BJ (cell line): ENCODE results near the gene TDP1. TPM values are rescaled to one million over a fixed set of nuclear protein-coding genes. Genes with fewer than 3 reads are reported as not detected.

ENCODE experiments used
- CTCF ChIA-PET: fragments of 350-600 bp; formaldehyde crosslinking; extraction: SDS; loops from one replicate; lab custom pipeline; 2021; ENCODE audit warnings: antibody characterized with exemption, inconsistent platforms; lab: Yijun Ruan, JAX
- POLR2A ChIA-PET: fragments of 300-600 bp; sonication (Branson Sonifier 250); formaldehyde crosslinking; extraction: SDS; loops from one replicate; lab custom pipeline; 2021; ENCODE audit warnings: antibody characterized with exemption; lab: Charles Lee
- DNase-seq: peaks from one replicate; pipeline ENCODE4 v3.0.0-alpha.2; 2011; ENCODE audit warnings: low read depth
- H3K27me3 ChIP-seq: 2 replicates; pipeline ENCODE4 v1.6.0; 2011; ENCODE audit warnings: low read length; ENCODE audit not compliant: control insufficient read depth, insufficient read depth
- H3K36me3 ChIP-seq: 2 replicates; pipeline ENCODE4 v1.5.1; 2011; ENCODE audit warnings: low read length; ENCODE audit not compliant: control insufficient read depth, insufficient read depth
- H3K4me3 ChIP-seq: 2 replicates; pipeline ENCODE4 v1.5.1; 2011; ENCODE audit warnings: low read depth, mild to moderate bottlenecking, control low read depth, low read length
- CTCF ChIP-seq: IDR thresholded peaks from 2 replicates; pipeline ENCODE4 v1.5.1; 2011; ENCODE audit warnings: low read depth, mild to moderate bottlenecking, control low read depth, inconsistent platforms, low read length, moderate library complexity; ENCODE audit not compliant: insufficient read depth
- polyA plus RNA-seq: library from polyadenylated mRNA; depleted of rRNA; stranded (reverse); fragments of >200 nt; gene quantifications from 2 replicates; pipeline ENCODE4 v1.2.3, GENCODE V29; 2011

TDP1 gene
- polyA plus RNA-seq, 1 experiment: 18.8 TPM

GRCh38 chr14:90045616-90046015 is 89.9 kb downstream of the TDP1 start:
- Histone ChIP-seq H3K4me3 (no peak overlapping the region), H3K27me3 (no peaks in the 10 kb centered on the region), H3K36me3 (peaks cover 5% of the 10 kb centered on the region)
- ChIA-PET CTCF (interaction anchor here (0.7 kb wide), 1 partner anchor 11 kb away, joined by 3 read pairs; no protein-coding TSS in a partner anchor), POLR2A (no interaction called here)
- TF ChIP-seq CTCF: no peak
- no peak for DNase-seq

- ChIA-PET CTCF (interaction anchor here (1.5 kb wide), 1 partner anchor 11 kb away, joined by 5 read pairs; no protein-coding TSS in a partner anchor), POLR2A (no interaction called here)
- Histone ChIP-seq H3K4me3 (no peak overlapping the region), H3K36me3 (peaks cover 2% of the 10 kb centered on the region; the same call in 1 of the 2 replicates), H3K27me3 (no peaks in the 10 kb centered on the region)
- DNase-seq: no peak
- TF ChIP-seq CTCF: no peak
Observed at GRCh38 chr14:90049390-90049789, 93.7 kb downstream of the TDP1 start.

DNA sequence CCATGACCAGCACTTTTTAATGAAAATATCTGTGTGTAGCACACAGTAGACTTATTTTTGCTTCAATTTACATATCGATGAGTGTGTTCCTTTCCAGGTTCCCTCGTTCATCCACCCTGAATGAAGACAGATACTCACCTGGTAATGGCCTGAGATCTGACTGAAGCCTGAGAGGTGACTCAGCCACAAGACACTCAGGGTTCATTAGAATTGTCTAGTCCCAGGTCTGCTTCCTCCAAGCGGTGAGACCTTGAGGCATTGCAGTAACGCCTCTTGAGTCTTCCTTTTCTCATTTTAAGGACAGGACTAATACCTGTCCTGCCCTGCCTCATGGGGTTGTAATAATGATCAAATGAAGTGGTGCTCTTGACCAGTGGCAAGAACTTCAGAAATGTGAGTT is 94.5 kb downstream of the TDP1 start:
- Histone ChIP-seq H3K4me3 (no peak overlapping the region), H3K36me3 (no peaks in the 10 kb centered on the region), H3K27me3 (no peaks in the 10 kb centered on the region; the same call in 1 of the 2 replicates)
- ChIA-PET CTCF (no interaction called here), POLR2A (no interaction called here)
- no peak for DNase-seq
- no peak for TF ChIP-seq CTCF

DNA sequence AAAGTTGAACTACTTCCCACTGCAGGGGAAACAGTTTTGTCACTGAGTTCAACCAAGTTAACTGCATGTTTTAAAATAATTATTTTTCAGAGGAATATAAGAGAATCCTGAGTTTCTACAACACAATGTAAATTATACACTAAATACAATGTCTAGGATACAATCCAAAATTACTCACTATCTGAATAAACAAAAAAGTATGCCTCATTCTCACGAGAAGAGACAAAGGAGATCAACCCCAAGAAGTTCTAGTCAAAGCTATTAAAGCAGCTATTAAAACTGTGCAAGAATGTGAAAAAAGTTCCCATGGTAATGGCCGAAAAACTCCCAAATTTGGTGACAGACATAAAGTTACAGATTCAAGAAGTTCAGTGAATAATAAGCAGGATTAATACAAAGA is 97.3 kb downstream of the TDP1 start:
- no peak for TF ChIP-seq CTCF
- no peak overlapping the region for H3K4me3 ChIP-seq
- peak; percentile 11 for DNase-seq
- H3K36me3 ChIP-seq: no peaks in the 10 kb centered on the region
- CTCF ChIA-PET: no interaction called here
- peaks cover 2% of the 10 kb centered on the region for H3K27me3 ChIP-seq
- POLR2A ChIA-PET: no interaction called here

DNA sequence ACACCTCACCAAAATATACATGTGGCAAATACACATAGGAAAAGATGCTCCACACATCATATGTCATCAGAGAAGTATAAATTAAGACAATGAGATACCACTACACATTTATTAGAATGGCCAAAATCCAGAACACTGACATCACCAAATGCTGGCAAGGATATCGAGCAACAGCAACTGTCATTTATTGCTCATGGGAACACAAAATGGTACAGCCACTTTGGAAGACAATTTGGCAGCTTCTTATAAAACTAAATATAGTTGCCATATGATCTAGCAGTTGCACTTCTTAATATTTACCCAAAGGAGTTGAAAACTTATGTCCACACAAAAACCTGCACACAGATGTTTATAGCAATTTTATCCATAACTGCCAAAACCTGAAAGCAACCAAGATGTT is 99.1 kb downstream of the TDP1 start:
- CTCF ChIA-PET: no interaction called here
- POLR2A ChIA-PET: interaction anchor here (0.6 kb wide), 1 partner anchor 10 kb away, joined by 3 read pairs; no protein-coding TSS in a partner anchor
- TF ChIP-seq CTCF: no peak
- no peak for DNase-seq
- Histone ChIP-seq H3K27me3 (peaks cover 6% of the 10 kb centered on the region), H3K36me3 (no peaks in the 10 kb centered on the region), H3K4me3 (no peak overlapping the region)
